HEK293 (cell line): Measurements from ENCODE around the gene SH3RF3.

Experiments used
- CTCF ChIA-PET: fragments of 350-600 bp; formaldehyde crosslinking; extraction: SDS; loops from one replicate; lab custom pipeline; 2021; ENCODE audit warnings: antibody characterized with exemption; lab: Yijun Ruan, JAX
- POLR2A ChIA-PET: fragments of 300-600 bp; formaldehyde crosslinking; extraction: SDS; loops from one replicate; lab custom pipeline; 2020; ENCODE audit warnings: antibody characterized with exemption, inconsistent platforms; lab: Yijun Ruan, JAX
- H3K27ac ChIP-seq: fragments of 200-500 bp; sonication (Bioruptor generic); 2 replicates; pipeline ENCODE4 v1.5.1; 2014; ENCODE audit warnings: low read depth, low read length, control low read depth, inconsistent platforms; ENCODE audit errors: extremely low read depth
- H3K36me3 ChIP-seq, 2 experiments: fragments of 200-500 bp in 1 of 2; sonication (Bioruptor generic) in 1 of 2; 1 replicate in 1 of 2; 2 replicates in 1 of 2; pipeline ENCODE4 v1.5.1; 2014 to 2017; ENCODE audit warnings: inconsistent platforms in 2 of 2, low read length in 2 of 2; ENCODE audit not compliant: control insufficient read depth in 2 of 2, insufficient read depth in 1 of 2
- H3K4me1 ChIP-seq: fragments of 200-500 bp; sonication (Bioruptor generic); 2 replicates; pipeline ENCODE4 v1.5.1; 2014; ENCODE audit warnings: mild to moderate bottlenecking, low read length, inconsistent platforms; ENCODE audit not compliant: control insufficient read depth, insufficient read depth
- H3K4me3 ChIP-seq: 2 replicates; pipeline ENCODE4 v1.5.1; 2011; ENCODE audit warnings: low read depth, mild to moderate bottlenecking, control low read depth, low read length, moderate library complexity
- H3K9me3 ChIP-seq: fragments of 200-500 bp; sonication (Bioruptor generic); 2 replicates; pipeline ENCODE4 v1.5.1; 2014; ENCODE audit warnings: low read depth, low read length, inconsistent platforms; ENCODE audit not compliant: control insufficient read depth, insufficient read depth
- EGR2 ChIP-seq: fragments of 450-650 bp; formaldehyde crosslinking; IDR thresholded peaks from 2 replicates; pipeline ENCODE4 v1.5.1; 2016; ENCODE audit warnings: low read depth, missing biosample characterization, missing genetic modification characterization
- HOXA7 ChIP-seq: sonication (generic); formaldehyde crosslinking; IDR thresholded peaks from 2 replicates; pipeline ENCODE4 v1.8.1; 2022; ENCODE audit warnings: missing genetic modification reagents, borderline replicate concordance
- HOXD13 ChIP-seq: sonication (generic); formaldehyde crosslinking; IDR thresholded peaks from 2 replicates; pipeline ENCODE4 v1.8.0; 2022; ENCODE audit warnings: missing genetic modification reagents, borderline replicate concordance
- IKZF3 ChIP-seq: fragments of 450-650 bp; IDR thresholded peaks from 2 replicates; pipeline ENCODE4 v1.5.0; 2018; ENCODE audit warnings: missing biosample characterization, mild to moderate bottlenecking, missing genetic modification characterization, moderate library complexity
- KLF7 ChIP-seq: fragments of 450-650 bp; formaldehyde crosslinking; IDR thresholded peaks from 2 replicates; pipeline ENCODE4 v1.5.1; 2016; ENCODE audit warnings: missing biosample characterization, missing genetic modification characterization, borderline replicate concordance
- KLF8 ChIP-seq: fragments of 450-650 bp; formaldehyde crosslinking; IDR thresholded peaks from 2 replicates; pipeline ENCODE4 v1.5.1; 2016; ENCODE audit warnings: missing biosample characterization, missing genetic modification characterization
- OVOL3 ChIP-seq: fragments of 450-650 bp; formaldehyde crosslinking; IDR thresholded peaks from 2 replicates; pipeline ENCODE4 v1.5.1; 2016; ENCODE audit warnings: missing biosample characterization, missing genetic modification characterization
- PATZ1 ChIP-seq: fragments of 450-650 bp; formaldehyde crosslinking; IDR thresholded peaks from 2 replicates; pipeline ENCODE4 v1.5.1; 2016; ENCODE audit warnings: missing biosample characterization, missing genetic modification characterization
- PRDM6 ChIP-seq: fragments of 450-650 bp; formaldehyde crosslinking; IDR thresholded peaks from 2 replicates; pipeline ENCODE4 v1.5.1; 2017; ENCODE audit warnings: missing biosample characterization, missing genetic modification characterization
- RBAK ChIP-seq: fragments of 450-650 bp; formaldehyde crosslinking; IDR thresholded peaks from 2 replicates; pipeline ENCODE4 v1.5.1; 2016; ENCODE audit warnings: missing biosample characterization, missing genetic modification characterization
- SALL2 ChIP-seq: fragments of 450-650 bp; formaldehyde crosslinking; IDR thresholded peaks from 2 replicates; pipeline ENCODE4 v1.5.0; 2017; ENCODE audit warnings: missing biosample characterization, mild to moderate bottlenecking, missing genetic modification characterization, borderline replicate concordance
- SCRT2 ChIP-seq: fragments of 450-650 bp; formaldehyde crosslinking; IDR thresholded peaks from 2 replicates; pipeline ENCODE4 v1.5.1; 2016; ENCODE audit warnings: missing biosample characterization, missing genetic modification characterization
- ZBTB1 ChIP-seq: fragments of 450-650 bp; formaldehyde crosslinking; IDR thresholded peaks from 2 replicates; pipeline ENCODE4 v1.5.1; 2016; ENCODE audit warnings: missing biosample characterization, missing genetic modification characterization
- ZNF121 ChIP-seq: fragments of 450-650 bp; formaldehyde crosslinking; IDR thresholded peaks from 2 replicates; pipeline ENCODE4 v1.5.1; 2016; ENCODE audit warnings: missing biosample characterization, missing genetic modification characterization
- ZNF132 ChIP-seq: fragments of 450-650 bp; formaldehyde crosslinking; IDR thresholded peaks from 2 replicates; pipeline ENCODE4 v1.5.1; 2017; ENCODE audit warnings: missing biosample characterization, missing genetic modification characterization, borderline replicate concordance
- ZNF184 ChIP-seq: fragments of 450-650 bp; IDR thresholded peaks from 2 replicates; pipeline ENCODE4 v1.5.1; 2018; ENCODE audit warnings: missing biosample characterization, mild to moderate bottlenecking, missing genetic modification characterization
- ZNF2 ChIP-seq: fragments of 450-650 bp; formaldehyde crosslinking; IDR thresholded peaks from 2 replicates; pipeline ENCODE4 v1.5.1; 2016; ENCODE audit warnings: missing biosample characterization, missing genetic modification characterization
- ZNF211 ChIP-seq: fragments of 450-650 bp; formaldehyde crosslinking; IDR thresholded peaks from 2 replicates; pipeline ENCODE4 v1.5.1; 2016; ENCODE audit warnings: low read depth, missing biosample characterization, missing genetic modification characterization
- ZNF354C ChIP-seq: fragments of 450-650 bp; formaldehyde crosslinking; IDR thresholded peaks from 2 replicates; pipeline ENCODE4 v1.5.1; 2016; ENCODE audit warnings: missing biosample characterization, missing genetic modification characterization, low read depth, borderline replicate concordance
- ZNF362 ChIP-seq: fragments of 450-650 bp; formaldehyde crosslinking; IDR thresholded peaks from 2 replicates; pipeline ENCODE4 v1.5.1; 2016; ENCODE audit warnings: missing biosample characterization, missing genetic modification characterization
- ZNF48 ChIP-seq: fragments of 450-650 bp; formaldehyde crosslinking; IDR thresholded peaks from 2 replicates; pipeline ENCODE4 v1.5.1; 2016; ENCODE audit warnings: missing biosample characterization, missing genetic modification characterization
- ZNF555 ChIP-seq: fragments of 450-650 bp; formaldehyde crosslinking; conservative IDR thresholded peaks from 2 replicates; pipeline ENCODE4 v1.5.1; 2017; ENCODE audit warnings: missing biosample characterization, mild to moderate bottlenecking, missing genetic modification characterization, inconsistent platforms
- ZNF629 ChIP-seq: fragments of 450-650 bp; formaldehyde crosslinking; IDR thresholded peaks from 2 replicates; pipeline ENCODE4 v1.5.1; 2017; ENCODE audit warnings: missing biosample characterization, missing genetic modification characterization
- ZNF692 ChIP-seq: fragments of 450-650 bp; formaldehyde crosslinking; IDR thresholded peaks from 2 replicates; pipeline ENCODE4 v1.5.1; 2016; ENCODE audit warnings: missing biosample characterization, missing genetic modification characterization
- ZNF707 ChIP-seq: fragments of 450-650 bp; formaldehyde crosslinking; IDR thresholded peaks from 2 replicates; pipeline ENCODE4 v1.5.1; 2016; ENCODE audit warnings: missing biosample characterization, missing genetic modification characterization
- ZNF768 ChIP-seq: fragments of 450-650 bp; formaldehyde crosslinking; IDR thresholded peaks from 2 replicates; pipeline ENCODE4 v1.5.1; 2018; ENCODE audit warnings: missing biosample characterization, mild to moderate bottlenecking, missing genetic modification characterization
- ZNF776 ChIP-seq: fragments of 450-650 bp; formaldehyde crosslinking; IDR thresholded peaks from 2 replicates; pipeline ENCODE4 v1.5.0; 2017; ENCODE audit warnings: missing biosample characterization, missing genetic modification characterization, borderline replicate concordance
- ZNF791 ChIP-seq: fragments of 450-650 bp; formaldehyde crosslinking; IDR thresholded peaks from 2 replicates; pipeline ENCODE4 v1.5.1; 2016; ENCODE audit warnings: missing biosample characterization, missing genetic modification characterization
- ZSCAN23 ChIP-seq: fragments of 450-650 bp; formaldehyde crosslinking; IDR thresholded peaks from 2 replicates; pipeline ENCODE4 v1.5.1; 2016; ENCODE audit warnings: missing biosample characterization, missing genetic modification characterization

Gene SH3RF3

GRCh38 chr2:109421642-109422041 lies 292.6 kb downstream of the SH3RF3 start:
- CTCF ChIA-PET: no interaction called here
- TF ChIP-seq ZSCAN23 (tag by site-specific recombination) (no peak), ZNF791 (tag by site-specific recombination) (no peak), KLF8 (tag by site-specific recombination) (no peak), ZNF362 (tag by site-specific recombination) (no peak), ZNF707 (tag by site-specific recombination) (no peak), KLF7 (no peak), ZNF629 (no peak), SALL2 (tag by site-specific recombination) (no peak), RBAK (tag by site-specific recombination) (no peak), ZNF121 (tag by site-specific recombination) (no peak), ZNF132 (tag by site-specific recombination) (no peak), ZNF48 (no peak), ZNF555 (tag by site-specific recombination) (no peak), ZNF184 (tag by site-specific recombination) (no peak), SCRT2 (tag by site-specific recombination) (no peak), OVOL3 (tag by site-specific recombination) (no peak), IKZF3 (tag by site-specific recombination) (no peak), EGR2 (tag by site-specific recombination) (no peak), ZNF768 (tag by site-specific recombination) (no peak), ZNF2 (tag by site-specific recombination) (no peak)
- TF ChIP-seq, all 188 proteins: peak for 0
- POLR2A ChIA-PET: no interaction called here

GRCh38 chr2:109422071-109422757 lies 293.2 kb downstream of the SH3RF3 start:
- H3K9me3 ChIP-seq: no peaks in the 10 kb centered on the region
- no peaks in the 10 kb centered on the region for H3K4me1 ChIP-seq
- no peak overlapping the region for H3K4me3 ChIP-seq
- ChIA-PET CTCF (no interaction called here), POLR2A (no interaction called here)
- peaks cover 0 to 12% of the 10 kb centered on the region in 2 experiments; a peak in 1 of 3 replicates for H3K36me3 ChIP-seq
- H3K27ac ChIP-seq: no peak overlapping the region
- no peak for TF ChIP-seq PATZ1 (tag by site-specific recombination)
- no peak for TF ChIP-seq ZNF692 (tag by site-specific recombination)
- no peak for TF ChIP-seq PRDM6 (tag by site-specific recombination)
- TF ChIP-seq ZNF354C: no peak
- TF ChIP-seq ZNF211 (tag by site-specific recombination): no peak
- TF ChIP-seq ZNF768 (tag by site-specific recombination): no peak
- no peak for TF ChIP-seq IKZF3 (tag by site-specific recombination)
- TF ChIP-seq HOXA7 (CRISPR knock-in tag): no peak
- TF ChIP-seq ZBTB1 (tag by site-specific recombination): no peak
- TF ChIP-seq HOXD13 (CRISPR knock-in tag): no peak
- TF ChIP-seq ZNF776 (tag by site-specific recombination): no peak

More at GRCh38 chr2:109421642-109422041, 292.6 kb downstream of the SH3RF3 start:
- Histone ChIP-seq H3K4me1 (no peaks in the 10 kb centered on the region), H3K4me3 (no peak overlapping the region), H3K27ac (no peak overlapping the region), H3K9me3 (no peaks in the 10 kb centered on the region), H3K36me3 (peaks cover 0 to 12% of the 10 kb centered on the region in 2 experiments; a peak in 1 of 3 replicates)
